Activated naive CD8-positive, alpha-beta T cell treated with anti-CD3 and anti-CD28 coated beads, Interleukin-2, amount 50 U/mL, for 16 hours (primary cell): ENCODE measurements around the gene UBXN2A.
"Not testable (repeated sequence)": the region's sequence is repeated elsewhere in the genome, so short reads cannot be mapped to it uniquely, and the experiment has no call there.

ENCODE experiments used
- DNase-seq: peaks from one replicate; pipeline ENCODE4 v3.0.0-alpha.2; 2020; ENCODE audit warnings: low read depth, low spot score

The UBXN2A gene

GRCh38 chr2:24043133-24043532, 102.9 kb downstream of the UBXN2A start:
- not testable (repeated sequence) for DNase-seq

- DNase-seq, result no peak
Measured at GRCh38 chr2:24045511-24046508, 105.5 kb downstream of the UBXN2A start.

- DNase-seq, result no peak
Measured at GRCh38 chr2:24046599-24046929, 106.3 kb downstream of the UBXN2A start.

- DNase-seq, result peak; percentile 82
Measured at GRCh38 chr2:24046930-24047702, 106.9 kb downstream of the UBXN2A start, which contains the start of gene WDCP. WDCP (minus strand) TSS chr2:24047391; CDS start chr2:24039494, 7,897 bp downstream.

GRCh38 chr2:24047703-24048033, 107.4 kb downstream of the UBXN2A start:
- DNase-seq, result no peak

GRCh38 chr2:24048769-24049484, 108.7 kb downstream of the UBXN2A start:
- DNase-seq, result no peak

GRCh38 chr2:24049485-24050021, 109.3 kb downstream of the UBXN2A start, which contains the start of gene FKBP1B:
FKBP1B (plus strand) TSS chr2:24049741; CDS start chr2:24049850, 109 bp downstream.
- peak; percentile 26 for DNase-seq

GRCh38 chr2:24050041-24050979, 110.0 kb downstream of the UBXN2A start:
- DNase-seq, result no peak

GRCh38 chr2:24051833-24052232, 111.6 kb downstream of the UBXN2A start:
- DNase-seq, result no peak

GRCh38 chr2:24052951-24053350, 112.7 kb downstream of the UBXN2A start:
- no peak for DNase-seq
